ENCODE data around the gene FARS2. TPM values are rescaled to one million over a fixed set of nuclear protein-coding genes. Genes with fewer than 3 reads are reported as not detected.

FARS2 gene
- total RNA-seq, 1 experiment from 2014 or later = 24.7 TPM

- no peak for DNase-seq (ENCODE audit: low read depth)
Observed at GRCh38 chr6:5425797-5426196, 164.5 kb downstream of the FARS2 start.

DNA sequence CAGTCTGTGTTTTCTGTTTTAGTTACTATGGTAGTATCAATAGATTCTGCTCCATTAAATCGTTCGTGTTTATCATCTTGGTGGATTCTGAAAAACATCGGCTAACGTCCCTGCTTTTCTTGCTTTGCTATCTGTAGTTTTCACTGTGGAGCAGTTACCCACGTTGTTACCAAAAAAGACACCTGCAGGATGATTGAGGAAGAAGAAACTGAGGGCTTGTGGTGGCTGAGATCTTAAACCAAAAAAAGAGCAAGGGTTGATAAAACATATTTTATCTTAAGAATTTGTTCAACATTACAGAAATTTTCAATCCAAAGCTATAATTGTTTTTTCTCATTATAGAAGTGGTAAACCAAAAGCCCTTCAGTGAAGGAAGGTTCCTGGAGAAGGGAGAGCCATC, 166.3 kb downstream of the FARS2 start:
- DNase-seq (ENCODE audit: low read depth) = no peak

DNA sequence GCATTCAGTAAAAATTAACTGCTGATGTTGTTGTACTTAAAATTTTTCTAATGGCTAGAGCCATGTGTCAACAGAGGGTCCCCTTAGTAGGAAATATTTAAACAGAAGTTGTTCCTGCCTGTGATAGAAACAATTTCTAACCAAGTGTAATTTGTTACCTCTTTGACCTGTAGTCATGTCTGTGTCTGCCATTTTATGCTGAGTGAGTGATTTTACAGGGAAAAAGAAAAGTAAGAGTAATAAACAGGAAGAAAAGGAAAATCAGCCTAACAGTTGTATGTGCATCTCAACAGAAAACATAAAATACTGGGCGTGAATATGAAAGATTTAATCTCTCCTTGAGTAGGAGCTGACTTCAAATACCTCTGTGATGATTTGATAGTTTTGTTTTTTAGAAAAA, 172.0 kb downstream of the FARS2 start:
- DNase-seq (ENCODE audit: low read depth) = no peak

GRCh38 chr6:5435449-5435848, 174.1 kb downstream of the FARS2 start:
- DNase-seq (ENCODE audit: low read depth) = peak; percentile 94

GRCh38 chr6:5438922-5439584, 177.7 kb downstream of the FARS2 start:
- DNase-seq (ENCODE audit: low read depth) = no peak

GRCh38 chr6:5439749-5440148, 178.4 kb downstream of the FARS2 start:
- DNase-seq (ENCODE audit: low read depth) = no peak

- no peak for DNase-seq (ENCODE audit: low read depth)
Observed at GRCh38 chr6:5442319-5442718, 181.0 kb downstream of the FARS2 start.

GRCh38 chr6:5442916-5443315, 181.6 kb downstream of the FARS2 start:
- no peak for DNase-seq (ENCODE audit: low read depth)

DNA sequence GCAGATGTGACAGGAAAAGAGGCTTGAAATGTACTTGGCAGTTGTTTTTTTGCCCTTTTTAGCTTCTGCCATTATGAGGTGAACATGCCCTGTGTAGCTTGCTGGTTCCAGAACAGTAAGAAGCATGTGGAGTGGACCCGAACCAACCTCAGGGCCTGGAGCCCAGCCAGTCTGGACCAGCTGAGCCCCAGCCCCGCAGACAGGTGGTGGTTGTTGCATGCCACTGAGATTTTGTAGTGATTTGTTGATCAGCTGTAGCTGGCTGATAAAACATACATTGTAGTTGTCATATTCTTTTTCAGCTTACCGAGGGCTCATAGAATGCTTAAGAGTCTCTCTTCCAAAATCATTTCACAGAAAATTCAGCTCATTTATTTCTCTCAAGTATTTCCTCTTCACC, 182.2 kb downstream of the FARS2 start:
- no peak for DNase-seq (ENCODE audit: low read depth)

GRCh38 chr6:5446362-5447075, 185.2 kb downstream of the FARS2 start:
- peak; percentile 85 for DNase-seq (ENCODE audit: low read depth)

GRCh38 chr6:5447921-5448320, 186.6 kb downstream of the FARS2 start:
- no peak for DNase-seq (ENCODE audit: low read depth)

GRCh38 chr6:5450073-5450472, 188.8 kb downstream of the FARS2 start:
- no peak for DNase-seq (ENCODE audit: low read depth)

DNA sequence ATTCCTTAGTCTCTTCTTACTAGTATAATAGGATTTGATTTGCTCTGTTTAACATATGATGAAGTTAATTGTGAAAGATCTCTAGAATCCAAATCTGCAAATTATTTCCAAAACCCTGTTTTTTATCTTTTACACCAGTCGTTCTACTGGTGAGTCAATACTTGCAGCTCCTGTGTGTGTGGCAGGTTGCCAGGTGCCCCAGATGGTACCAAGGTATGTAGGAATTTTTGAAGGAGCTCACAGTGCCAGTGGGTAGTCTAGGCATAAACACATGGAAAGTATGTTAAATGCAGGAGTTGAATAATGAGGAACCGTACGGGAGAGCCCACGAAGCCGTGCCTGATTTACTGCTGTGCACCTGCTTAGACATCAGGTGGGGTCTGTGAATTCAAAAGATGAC, 192.2 kb downstream of the FARS2 start:
- peak; percentile 36 for DNase-seq (ENCODE audit: low read depth)

DNA sequence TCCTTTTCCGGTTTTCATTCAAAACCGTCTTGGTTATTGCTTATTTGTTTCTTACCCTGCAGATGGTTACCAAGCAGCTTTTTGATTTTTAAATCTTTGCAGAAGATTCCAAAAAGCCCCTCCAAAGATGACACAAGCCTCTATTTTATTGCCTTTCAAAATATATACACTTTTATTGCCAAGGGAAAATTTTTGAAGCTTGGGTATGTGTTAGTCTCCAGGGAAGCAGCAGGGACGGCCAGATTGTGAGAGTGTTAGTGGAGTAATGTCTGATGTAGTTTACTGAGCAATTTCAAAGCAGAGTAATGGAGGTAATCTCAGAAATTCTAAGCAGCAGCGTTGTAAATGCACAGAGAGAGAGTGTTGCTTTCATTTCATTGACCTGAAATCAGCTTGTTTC, 193.8 kb downstream of the FARS2 start:
- no peak for DNase-seq (ENCODE audit: low read depth)

DNA sequence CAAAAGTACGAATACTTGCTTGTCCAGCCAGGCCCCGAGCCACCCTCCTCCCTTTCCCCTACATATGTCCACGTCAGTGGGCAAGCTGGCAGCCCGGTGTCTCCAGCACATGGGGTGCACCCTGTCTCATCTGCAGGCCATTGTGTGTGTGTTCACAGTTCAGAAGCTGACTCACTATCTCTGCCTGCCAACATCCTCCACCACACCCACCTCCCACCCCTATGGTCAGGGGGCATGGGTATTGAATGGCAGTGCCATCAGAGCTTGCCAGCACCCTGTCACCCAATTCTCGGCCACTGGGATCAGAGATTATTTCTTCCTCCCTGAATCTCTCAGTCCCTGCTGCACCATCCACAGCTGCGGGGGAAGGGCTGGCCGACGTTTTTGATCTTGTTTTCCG, 195.7 kb downstream of the FARS2 start:
- peak; percentile 89 for DNase-seq (ENCODE audit: low read depth)

GRCh38 chr6:5457983-5458683, 196.8 kb downstream of the FARS2 start:
- DNase-seq (ENCODE audit: low read depth) = peak; percentile 21

DNA sequence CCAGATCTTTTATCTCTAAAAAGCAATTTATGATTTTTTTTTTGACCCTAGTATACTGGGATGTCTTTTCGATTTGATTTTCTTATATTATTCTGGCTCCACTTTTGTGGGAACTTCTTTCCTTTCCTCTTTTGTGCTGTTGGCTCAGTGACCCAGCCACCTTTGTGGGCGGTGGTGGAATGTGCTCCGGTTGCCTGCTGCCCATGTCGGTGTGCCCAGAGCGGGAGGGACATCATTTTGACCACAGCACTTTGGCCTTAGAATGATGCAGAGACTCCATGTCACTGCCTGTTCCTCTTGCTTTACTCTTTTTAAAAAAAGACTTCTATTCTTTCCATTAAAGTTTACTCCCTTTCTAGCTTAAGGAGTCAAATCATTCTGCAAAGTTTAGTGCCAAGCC, 198.0 kb downstream of the FARS2 start:
- DNase-seq (ENCODE audit: low read depth) = no peak

DNA sequence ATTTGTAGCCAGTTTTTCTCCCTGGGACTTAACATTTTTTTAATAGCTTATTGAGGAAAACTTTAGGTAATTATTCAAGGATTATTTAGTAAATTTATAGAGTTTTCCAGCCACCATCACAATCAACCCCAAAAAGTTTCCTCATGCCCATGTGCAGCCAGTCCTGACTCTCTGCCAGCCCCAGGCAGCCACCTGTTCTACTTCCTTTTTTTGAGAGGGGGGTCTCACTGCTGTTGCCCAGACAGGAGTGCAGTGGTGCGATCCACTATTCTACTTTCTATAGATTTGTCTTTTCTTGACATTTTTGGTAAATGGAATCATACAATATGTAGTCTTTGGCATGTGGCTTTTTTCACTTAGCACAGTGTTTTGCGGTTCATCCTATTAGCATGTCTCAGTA, 200.1 kb downstream of the FARS2 start:
- DNase-seq (ENCODE audit: low read depth) = no peak

DNA sequence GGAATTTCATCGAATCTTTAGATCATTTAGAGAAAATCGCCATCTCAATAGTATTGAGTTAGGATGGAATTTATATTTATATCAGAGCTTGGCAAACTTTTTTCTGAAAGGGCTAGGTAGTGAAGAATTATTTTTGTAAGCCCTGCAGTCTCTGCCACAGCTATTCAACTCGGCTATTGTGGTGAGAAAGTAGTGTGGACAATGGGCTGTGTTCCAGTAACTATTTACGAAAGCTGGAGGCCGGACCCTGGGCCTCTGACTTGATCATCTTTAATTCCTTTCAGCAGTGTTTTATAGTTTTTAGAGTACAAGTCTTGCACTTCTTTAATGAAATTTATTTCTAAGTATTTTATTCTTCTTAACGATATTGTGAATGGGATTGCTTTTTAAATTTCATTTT, 201.5 kb downstream of the FARS2 start:
- DNase-seq (ENCODE audit: low read depth) = no peak

DNA sequence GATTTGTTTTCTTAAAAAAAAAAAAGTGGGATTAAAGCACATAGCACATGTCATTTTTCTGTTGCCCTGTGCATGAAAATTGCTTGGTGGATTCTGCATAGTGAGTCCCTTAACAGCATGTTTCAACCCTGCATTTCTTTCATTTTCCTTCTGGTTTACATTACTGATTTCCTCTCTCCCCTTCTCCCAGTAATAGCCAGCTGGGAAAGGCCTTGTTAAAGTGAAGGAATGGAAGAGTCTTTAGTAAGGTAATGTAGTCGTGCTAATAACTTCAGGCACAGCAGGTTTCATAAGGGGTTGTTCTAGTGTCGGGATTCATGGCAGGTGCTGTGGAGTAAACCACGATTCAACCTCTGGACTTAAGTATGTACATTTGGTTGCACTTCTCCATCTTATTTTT, 202.4 kb downstream of the FARS2 start:
- DNase-seq (ENCODE audit: low read depth) = no peak

DNA sequence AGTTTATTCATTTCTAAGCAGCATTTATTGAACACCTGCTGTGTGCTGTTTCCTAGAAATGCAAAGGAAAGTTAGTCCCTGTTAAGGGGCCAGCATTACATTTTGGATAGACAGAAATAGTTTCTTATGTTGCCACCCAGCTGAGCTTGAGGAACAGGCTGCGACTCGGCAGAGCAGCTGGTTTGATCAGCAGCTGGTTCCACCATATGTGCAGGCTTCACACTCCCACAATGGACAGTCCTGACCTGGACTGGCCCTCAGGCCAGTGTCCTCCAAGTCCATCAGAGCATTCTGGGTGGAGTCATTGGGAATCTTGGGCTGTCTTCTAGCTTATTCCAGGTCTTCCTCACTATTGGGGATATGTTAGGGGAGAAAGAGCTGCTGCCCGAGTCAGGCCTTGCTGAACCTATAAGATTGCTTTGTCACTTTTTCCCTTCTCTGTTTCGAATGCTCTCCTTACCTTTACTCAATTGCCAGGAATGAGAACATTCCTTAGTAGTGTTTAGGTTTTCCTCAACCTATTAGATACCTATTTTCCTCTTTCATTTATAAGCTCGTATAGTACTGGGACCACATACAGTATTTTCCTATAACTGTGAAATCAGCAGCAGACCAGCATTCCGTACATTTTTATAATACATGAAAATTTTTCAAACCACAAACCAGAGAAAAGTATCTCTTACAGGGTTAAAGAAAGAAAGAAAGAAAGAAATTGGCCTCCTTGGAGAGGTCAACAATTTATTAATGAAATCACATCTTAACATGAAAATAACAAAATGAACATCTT, 203.0 kb downstream of the FARS2 start:
- no peak for DNase-seq (ENCODE audit: low read depth)
